ENCODE measurements around the gene DAB2IP.
A peak's percentile ranks its signal among the peaks of the same experiment; 100 is the strongest.

The DAB2IP gene

DNA sequence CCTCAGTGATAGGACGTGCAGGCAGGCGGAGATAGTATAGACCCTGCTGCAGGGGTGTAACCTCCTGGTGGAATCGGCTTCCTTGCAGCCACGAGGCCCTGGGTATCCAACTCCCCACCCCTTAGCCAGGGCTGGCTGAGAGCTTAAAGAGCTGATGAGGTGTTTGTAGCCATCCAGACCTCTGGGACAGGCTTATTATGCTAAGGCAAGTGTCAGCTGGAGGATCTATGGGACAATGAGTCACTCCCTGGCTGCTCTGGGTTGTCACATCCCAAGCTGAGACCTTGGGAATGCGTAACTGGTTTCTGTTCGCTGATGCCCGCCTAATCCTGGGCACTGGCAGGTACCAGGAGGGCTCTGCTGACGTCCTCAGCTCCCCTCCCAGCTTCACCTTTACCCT lies 38.9 kb downstream of the DAB2IP start:
- intact Hi-C loops (cut with DNase I) = no loop called here
- no peak for DNase-seq

DNA sequence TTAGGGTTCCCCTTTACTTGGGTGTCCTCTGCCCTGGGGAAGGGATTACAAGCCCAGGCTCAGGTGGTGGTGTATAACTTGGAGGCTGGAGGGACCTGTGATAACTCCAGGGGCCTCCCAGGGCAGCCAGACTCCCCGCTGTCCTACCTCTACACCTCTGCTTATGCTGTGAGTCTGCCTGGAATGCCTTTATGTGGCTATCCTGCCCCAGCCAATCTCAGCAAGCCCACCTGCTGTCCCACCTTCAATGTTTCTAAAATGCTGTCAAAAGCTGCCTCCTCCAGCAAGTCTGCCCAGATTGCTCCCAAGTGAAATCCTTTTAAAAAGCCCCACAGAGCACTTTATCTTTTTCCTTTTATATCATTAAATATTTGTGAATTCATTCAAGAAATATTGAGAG lies 39.3 kb downstream of the DAB2IP start:
- DNase-seq = no peak
- intact Hi-C loops (cut with DNase I) = no loop called here

GRCh38 chr9:121691890-121692289 lies 40.5 kb downstream of the DAB2IP start:
- intact Hi-C loops (cut with DNase I) = no loop called here
- DNase-seq = no peak

DNA sequence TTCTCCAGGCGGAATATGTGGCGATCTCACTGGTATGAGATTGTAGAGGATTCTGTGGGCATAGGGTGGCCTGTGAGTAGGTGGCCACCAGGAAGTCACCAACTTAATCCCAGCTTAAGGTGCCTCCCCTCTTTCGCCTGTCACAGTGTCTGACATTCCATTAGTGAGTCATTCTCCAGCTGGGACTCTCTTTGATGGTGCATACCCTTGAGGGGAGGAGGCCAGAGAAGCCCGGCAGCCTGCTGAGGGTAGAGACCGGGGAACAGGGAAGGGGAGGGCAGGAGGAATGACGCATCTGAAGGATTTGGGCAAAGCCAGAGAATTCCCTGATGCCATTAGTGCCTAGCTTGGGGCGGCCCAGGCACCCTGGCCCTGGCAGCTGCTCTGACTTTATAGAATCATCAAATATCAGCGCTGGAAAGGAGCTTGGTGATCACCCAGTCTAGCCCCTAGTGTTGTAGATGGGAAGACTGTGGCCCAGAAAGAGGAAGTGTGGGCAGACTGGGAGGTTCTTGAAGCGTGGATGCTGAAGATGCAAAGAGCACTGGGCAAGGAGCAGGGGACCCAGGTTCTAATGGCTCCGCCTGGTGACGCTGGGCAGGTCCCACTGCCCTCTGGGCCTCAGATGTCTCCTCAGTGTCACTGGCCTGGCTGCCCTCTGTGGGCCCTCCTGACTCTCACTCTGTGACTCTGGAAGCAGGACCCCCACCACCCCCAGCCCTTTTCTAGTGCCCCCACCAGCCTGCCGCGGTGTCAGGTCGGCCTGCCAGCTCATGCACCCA lies 41.4 kb downstream of the DAB2IP start:
- DNase-seq = peak in 1 of 42 donors; percentile 48
- intact Hi-C loops (cut with DNase I) = no loop called here

GRCh38 chr9:121693388-121693670 lies 41.9 kb downstream of the DAB2IP start:
- DNase-seq = no peak
- intact Hi-C loops (cut with DNase I) = no loop called here

- DNase-seq = no peak
- intact Hi-C loops (cut with DNase I) = no loop called here
Observed at GRCh38 chr9:121694001-121694400, 42.6 kb downstream of the DAB2IP start.

DNA sequence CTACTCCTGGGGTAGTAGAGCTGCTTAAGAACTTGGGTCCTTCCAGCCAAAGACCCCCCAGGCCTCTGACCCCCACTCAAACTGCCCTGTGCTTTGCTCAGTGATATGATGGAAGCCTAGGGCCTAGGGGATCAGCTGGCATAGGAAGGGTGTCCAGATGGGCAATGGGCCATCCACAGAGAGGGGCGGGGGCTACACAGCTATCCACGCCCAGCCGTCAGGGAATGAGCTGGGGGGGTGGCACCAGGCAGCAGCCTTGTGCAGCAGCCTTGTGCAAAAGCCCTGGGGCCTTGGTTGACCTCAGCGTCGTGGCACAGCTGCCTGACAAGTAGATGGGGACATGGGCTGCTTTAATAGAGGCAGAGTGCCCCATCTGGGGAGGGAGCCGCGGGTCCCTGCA lies 43.2 kb downstream of the DAB2IP start:
- intact Hi-C loops (cut with DNase I) = no loop called here
- no peak for DNase-seq

DNA sequence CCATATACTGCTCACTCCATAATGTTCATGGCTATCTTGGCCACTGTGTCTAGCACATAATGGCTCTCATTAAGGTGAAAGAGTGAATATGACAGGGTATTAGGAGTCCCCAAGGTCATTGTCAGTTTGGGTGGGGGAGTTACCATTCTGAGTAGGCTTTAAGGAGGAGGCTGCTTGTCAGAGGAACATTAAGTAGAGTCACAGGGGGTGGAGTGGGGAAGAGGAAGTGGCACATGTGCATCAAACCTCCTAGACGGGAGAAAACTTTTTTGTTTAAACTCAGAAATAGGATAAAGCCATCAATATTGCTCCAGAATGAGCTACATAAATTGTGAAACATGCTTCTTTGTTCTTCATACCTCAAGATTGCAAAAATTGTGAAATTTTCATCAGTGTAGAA lies 45.5 kb downstream of the DAB2IP start:
- no peak for DNase-seq
- intact Hi-C loops (cut with DNase I) = no loop called here

- DNase-seq = peak in 21 of 42 donors; percentile 29 to 68 (median 40)
- intact Hi-C loops (cut with DNase I) = no loop called here
Observed at GRCh38 chr9:121698627-121699570, 47.5 kb downstream of the DAB2IP start.

DNA sequence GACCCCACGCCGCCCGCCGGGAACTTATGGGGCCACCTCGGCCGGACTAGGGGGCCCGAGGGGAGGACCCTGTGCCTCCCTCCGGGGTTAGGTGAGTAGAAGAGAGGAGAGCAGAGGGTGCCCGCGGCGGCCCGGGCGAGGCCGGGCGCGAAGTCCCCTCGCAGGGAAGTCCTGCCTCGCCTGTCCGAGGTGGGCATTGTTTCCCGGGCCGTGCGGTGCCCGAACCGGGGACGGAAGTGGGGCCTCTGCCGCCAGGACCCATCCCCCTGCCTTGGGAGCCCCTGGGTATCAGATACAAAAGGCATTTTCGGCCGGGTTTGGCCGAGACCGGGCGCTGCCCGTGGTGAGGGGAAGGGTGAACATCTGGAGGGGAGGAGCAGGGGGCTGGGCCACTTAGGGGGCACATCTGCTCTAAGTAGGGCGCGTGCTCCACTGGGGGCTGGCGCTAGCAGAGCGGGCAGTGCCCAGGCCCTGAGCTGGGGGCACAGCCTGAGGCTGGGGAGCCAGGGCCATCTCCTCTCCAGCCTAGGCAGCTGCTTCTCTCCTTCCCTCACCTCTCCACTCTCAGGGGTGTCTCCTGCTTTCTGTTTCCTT lies 48.2 kb downstream of the DAB2IP start:
- intact Hi-C loops (cut with DNase I) = no loop called here
- DNase-seq = peak in 3 of 42 donors; percentile 17 to 37 (median 26)

DNA sequence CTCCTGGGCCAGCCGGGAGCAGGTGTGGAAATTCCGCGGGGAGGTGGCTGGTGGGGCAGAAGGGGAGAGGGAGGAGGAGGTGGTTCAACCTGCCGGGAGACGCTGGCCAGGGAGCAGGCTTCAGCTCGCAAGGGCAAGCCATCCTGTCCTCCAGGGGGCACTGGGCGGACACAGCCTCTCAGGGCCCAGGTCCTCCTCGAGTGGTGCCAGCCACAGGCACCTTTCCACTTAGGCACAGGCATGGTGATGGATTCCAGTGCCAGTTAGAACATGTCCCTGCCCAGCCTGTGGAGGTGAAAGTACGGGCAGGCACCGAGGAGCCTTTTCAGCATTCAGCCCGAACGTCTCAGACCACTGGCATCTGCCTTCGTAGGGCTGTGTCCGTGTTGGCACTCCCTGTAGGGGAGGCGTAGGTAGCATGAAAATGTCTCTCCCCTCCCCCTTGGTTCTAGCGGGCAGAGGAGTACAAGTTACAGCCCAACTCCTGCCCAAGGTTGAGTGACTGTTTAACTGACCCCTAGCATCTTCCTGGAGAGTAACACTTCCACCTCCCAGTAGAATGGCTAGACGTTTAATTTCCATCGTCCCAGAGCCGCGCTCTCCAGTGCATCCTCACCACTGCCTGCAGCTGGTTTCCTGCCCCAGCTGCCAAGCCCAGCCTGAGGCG lies 48.9 kb downstream of the DAB2IP start:
- intact Hi-C loops (cut with DNase I) = no loop called here
- DNase-seq = peak in 36 of 42 donors; percentile 39 to 76 (median 56)

DNA sequence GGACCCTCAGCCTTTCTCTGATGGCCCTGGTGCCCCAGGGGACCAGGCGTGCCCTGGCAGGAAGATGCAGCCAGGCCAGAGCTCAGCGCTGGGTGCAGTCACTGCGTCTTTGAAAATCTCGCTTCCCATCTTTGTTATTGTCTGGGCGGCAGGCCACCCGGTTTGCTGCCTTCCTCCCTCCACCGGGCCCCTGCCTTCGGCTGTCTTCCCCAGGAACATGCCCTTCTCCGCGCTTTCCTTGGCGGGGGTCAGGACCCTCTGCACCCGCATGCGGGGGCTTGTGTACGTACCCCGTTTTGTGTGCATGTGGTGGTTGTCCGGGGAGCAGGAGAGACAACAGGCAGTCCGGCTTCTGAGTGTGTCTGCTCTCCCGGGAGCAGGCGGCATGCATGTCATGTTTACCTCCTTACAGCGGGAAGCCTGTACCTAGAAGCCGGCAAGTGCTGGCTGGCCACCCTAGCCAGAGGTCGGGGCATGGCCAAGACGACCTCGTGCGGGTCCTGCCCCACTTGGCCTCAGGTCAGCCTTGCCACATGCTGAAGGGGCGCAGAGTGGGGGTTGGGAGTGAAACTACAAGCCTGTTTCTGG lies 49.5 kb downstream of the DAB2IP start:
- DNase-seq = peak in 15 of 42 donors; percentile 17 to 56 (median 30)
- intact Hi-C loops (cut with DNase I) = no loop called here

- peak in 9 of 42 donors; percentile 21 to 50 (median 29) for DNase-seq
- intact Hi-C loops (cut with DNase I) = no loop called here
Observed at GRCh38 chr9:121701736-121702261, 50.4 kb downstream of the DAB2IP start.

DNA sequence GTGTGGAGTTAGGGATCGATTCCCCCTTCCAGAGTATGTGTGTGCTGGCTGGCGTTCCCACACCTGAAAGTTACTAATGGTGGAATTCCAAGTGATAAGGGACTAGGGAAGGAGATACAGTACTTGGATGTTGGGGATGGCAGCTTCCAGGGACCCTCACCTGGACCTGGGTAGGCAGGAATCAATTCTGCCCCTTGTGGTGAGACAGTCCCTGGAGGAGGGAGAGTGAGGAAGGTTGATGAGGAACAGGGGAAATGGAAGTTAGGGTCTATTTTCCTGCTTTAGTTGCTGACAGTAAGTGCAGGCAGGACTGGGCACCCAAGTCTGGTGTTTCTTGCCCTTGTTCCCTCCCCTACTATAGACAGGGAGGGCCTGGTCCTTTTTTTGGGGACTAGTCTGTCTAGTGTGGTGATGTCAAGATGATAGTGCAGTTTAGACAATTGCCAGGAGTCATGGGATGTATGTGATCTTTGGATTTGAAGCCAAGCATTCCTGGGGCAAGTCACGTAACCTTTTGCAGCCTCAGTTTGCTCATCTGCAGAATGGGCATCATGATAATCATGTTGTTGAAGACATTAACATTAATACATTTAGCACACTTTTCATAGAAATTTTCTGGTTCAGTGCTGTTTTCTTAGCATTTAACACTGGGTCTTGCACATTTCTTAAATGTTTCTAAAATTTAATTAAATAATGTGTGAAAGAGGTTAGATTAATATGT lies 51.7 kb downstream of the DAB2IP start:
- intact Hi-C loops (cut with DNase I) = no loop called here
- DNase-seq = no peak

DNA sequence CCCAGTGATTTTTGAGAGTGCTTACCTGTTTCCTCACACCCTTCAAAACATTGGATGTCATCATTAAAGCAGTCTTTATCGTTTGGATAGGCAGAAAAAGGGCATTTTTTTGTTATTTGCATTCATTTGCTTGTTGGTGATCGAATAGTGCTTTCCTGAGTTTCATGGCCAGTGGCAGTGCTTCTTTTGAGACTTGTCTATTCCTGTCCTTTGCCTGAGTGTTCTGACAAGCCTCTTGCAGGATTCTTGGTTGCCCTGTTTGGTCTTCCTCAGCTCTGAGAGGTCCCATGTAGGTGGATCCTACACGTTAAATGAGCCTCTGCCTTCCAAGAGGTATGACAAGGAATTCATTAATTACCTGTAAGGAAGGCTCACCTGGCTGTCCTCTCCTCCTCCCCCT lies 52.8 kb downstream of the DAB2IP start:
- intact Hi-C loops (cut with DNase I) = no loop called here
- no peak for DNase-seq

DNA sequence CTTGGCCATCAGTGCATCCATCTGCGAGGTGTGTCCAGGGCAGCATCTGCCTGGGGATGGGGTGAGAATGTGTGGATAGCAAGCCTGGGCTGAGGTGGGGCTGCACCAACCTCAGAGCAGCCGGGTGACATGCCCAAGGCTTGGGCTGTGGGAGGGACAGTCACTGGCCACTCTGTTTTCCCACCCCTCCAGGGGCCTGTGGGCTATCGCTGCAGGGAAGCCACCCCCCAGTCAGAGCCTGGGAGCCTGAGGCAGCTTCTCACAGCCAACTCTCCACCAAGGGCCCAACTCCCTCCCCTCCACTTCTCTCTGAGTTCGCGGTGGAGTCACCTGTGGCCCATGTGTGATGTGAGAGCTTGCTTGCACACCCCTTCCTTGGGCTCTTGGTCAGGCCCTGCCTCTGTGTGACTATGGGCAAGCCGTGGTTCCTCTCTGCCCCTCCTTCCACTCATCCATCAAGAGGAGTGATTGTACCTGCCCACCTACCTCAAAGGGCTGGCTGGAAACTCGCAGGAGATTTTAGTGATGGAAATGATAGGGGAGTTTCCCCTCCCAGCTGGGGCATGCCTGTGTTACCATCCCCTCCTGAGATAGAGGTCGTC lies 54.8 kb downstream of the DAB2IP start:
- intact Hi-C loops (cut with DNase I) = no loop called here
- no peak for DNase-seq

DNA sequence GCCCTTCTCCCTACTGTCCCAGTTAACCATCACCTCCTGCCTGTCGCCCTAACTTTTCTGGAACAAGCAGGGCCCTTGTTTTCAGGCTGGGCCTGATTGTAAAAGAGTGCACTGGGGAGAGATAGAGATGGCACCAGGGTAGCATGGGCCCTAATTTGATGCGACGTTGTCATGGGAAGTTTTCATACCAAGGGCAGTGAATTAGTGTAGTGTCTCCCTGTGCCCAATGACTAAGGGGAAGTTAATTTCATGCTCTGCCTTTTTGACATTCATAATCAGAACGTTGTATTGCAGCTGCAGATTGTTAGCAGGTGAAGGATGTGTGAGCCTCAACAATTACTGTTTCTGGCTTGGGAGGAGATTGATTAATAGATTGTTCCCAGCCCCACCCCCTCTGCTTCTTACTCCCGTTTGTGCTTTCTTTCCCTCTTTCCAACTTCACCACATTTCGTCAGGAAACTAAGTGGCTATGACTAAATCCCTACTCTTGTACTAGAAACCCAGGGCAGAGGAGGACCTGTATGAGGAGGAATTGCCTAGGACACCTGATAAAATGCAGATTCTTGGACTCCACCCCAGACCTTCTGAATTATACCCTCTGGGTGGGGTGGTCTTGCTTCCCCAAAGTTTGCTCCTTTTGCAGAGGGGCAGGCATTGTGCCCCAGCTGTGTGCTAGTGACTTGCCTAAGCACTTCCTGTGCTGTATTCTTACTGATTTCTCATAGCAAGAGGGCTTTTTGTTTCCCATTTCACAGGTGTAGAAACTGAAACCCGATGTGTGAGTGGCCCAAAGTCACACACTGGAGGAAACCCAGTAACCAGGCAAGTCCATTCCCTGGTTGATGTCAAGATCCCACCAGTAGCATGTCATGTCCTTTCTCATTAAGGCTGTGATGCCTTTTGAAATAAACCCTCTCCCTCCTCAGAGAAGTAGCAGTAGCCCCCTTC lies 56.3 kb downstream of the DAB2IP start:
- intact Hi-C loops (cut with DNase I) = no loop called here
- DNase-seq = no peak
